ENCODE results near the gene MAG. TPM values are rescaled to one million over a fixed set of nuclear protein-coding genes. Genes with fewer than 3 reads are reported as not detected.
"Not testable (repeated sequence)": the region's sequence is repeated elsewhere in the genome, so short reads cannot be mapped to it uniquely, and the experiment has no call there.

Gene MAG
- total RNA-seq, 1 experiment from 2014 or later = 0.46 TPM

DNA sequence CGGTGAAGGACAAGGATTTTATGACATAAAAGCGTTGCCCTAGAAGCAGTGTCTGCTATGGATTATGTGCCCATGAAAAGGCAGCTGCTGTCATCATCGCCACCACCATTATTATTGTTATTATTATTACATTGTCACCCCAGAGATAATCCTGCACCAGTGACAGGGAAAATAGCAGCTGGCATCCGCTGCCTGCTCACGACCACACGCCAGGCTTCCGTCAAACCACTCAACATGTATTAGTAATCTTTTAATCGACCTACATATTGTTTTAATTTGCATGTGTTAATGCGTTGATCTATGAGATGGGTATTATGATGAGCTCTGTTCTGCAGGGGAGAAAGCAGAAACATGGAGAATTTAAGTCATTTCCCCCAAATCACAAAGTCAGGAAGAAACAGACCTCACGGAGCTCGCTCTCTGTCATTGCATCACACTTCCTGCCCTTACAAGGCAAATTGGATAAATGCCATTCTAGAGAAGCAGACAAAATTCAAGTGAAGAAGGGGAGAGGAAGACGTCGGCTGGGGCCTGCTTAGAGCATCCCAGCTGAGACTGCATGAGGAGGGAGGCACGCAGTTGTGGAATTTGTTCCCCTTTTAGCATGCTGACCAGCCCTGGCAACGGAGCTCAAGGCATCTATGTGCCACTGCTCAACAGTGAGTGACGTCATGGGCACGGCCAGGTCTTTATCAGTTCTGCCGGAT, 66.1 kb downstream of the MAG start, which contains the start of gene FFAR3:
Gene FFAR3, plus strand, starts transcription at position 594 of the 707 bp plus-strand sequence. CDS start 431 bp downstream, outside the sequence.
- Mint-ChIP-seq H3K27ac (no peak within 1 kb of the TSS), H3K4me3 (no peak within 1 kb of the TSS), H3K36me3 (no peaks in the 10 kb centered on the region), H3K4me1 (peaks cover 4% of the 10 kb centered on the region; the same call in 1 of the 2 replicates), H3K27me3 (ENCODE audit: low read depth) (no peaks in the 10 kb centered on the region), H3K9me3 (no peaks in the 10 kb centered on the region)
- TF ChIP-seq GABPB1 (CRISPR knock-in tag; IDR thresholded peaks at IDR 0.05) (no peak), RELA (CRISPR knock-in tag; IDR thresholded peaks at IDR 0.05; ENCODE audit: borderline replicate concordance) (no peak), ESRRA (CRISPR knock-in tag; IDR thresholded peaks at IDR 0.05; ENCODE audit: borderline replicate concordance) (no peak), ZNF263 (CRISPR knock-in tag; IDR thresholded peaks at IDR 0.05; ENCODE audit: low read depth) (no peak)
- TF ChIP-seq, protein P1, sequence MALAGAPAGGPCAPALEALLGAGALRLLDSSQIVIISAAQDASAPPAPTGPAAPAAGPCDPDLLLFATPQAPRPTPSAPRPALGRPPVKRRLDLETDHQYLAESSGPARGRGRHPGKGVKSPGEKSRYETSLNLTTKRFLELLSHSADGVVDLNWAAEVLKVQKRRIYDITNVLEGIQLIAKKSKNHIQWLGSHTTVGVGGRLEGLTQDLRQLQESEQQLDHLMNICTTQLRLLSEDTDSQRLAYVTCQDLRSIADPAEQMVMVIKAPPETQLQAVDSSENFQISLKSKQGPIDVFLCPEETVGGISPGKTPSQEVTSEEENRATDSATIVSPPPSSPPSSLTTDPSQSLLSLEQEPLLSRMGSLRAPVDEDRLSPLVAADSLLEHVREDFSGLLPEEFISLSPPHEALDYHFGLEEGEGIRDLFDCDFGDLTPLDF (CRISPR knock-in tag; IDR thresholded peaks at IDR 0.05) = no peak
- TF ChIP-seq, protein P2, sequence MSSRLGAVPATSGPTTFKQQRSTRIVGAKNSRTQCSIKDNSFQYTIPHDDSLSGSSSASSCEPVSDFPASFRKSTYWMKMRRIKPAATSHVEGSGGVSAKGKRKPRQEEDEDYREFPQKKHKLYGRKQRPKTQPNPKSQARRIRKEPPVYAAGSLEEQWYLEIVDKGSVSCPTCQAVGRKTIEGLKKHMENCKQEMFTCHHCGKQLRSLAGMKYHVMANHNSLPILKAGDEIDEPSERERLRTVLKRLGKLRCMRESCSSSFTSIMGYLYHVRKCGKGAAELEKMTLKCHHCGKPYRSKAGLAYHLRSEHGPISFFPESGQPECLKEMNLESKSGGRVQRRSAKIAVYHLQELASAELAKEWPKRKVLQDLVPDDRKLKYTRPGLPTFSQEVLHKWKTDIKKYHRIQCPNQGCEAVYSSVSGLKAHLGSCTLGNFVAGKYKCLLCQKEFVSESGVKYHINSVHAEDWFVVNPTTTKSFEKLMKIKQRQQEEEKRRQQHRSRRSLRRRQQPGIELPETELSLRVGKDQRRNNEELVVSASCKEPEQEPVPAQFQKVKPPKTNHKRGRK (CRISPR knock-in tag; IDR thresholded peaks at IDR 0.05; ENCODE audit: borderline replicate concordance) = no peak
- TF ChIP-seq, protein P3, sequence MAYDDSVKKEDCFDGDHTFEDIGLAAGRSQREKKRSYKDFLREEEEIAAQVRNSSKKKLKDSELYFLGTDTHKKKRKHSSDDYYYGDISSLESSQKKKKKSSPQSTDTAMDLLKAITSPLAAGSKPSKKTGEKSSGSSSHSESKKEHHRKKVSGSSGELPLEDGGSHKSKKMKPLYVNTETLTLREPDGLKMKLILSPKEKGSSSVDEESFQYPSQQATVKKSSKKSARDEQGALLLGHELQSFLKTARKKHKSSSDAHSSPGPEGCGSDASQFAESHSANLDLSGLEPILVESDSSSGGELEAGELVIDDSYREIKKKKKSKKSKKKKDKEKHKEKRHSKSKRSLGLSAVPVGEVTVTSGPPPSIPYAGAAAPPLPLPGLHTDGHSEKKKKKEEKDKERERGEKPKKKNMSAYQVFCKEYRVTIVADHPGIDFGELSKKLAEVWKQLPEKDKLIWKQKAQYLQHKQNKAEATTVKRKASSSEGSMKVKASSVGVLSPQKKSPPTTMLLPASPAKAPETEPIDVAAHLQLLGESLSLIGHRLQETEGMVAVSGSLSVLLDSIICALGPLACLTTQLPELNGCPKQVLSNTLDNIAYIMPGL (CRISPR knock-in tag; IDR thresholded peaks at IDR 0.05) = no peak
- CTCF ChIA-PET = interaction anchor here (0.6 to 1.7 kb wide), 7 partner anchors 46 to 152 kb away, joined by 3 to 8 read pairs (median 4); partner anchors contain the start of gene USF2
- no peak for ATAC-seq
- POLR2A ChIA-PET = interaction anchor here (0.8 kb wide), 1 partner anchor 153 kb away, joined by 3 read pairs; no protein-coding TSS in a partner anchor
- no peak for DNase-seq (ENCODE audit: low spot score)

DNA sequence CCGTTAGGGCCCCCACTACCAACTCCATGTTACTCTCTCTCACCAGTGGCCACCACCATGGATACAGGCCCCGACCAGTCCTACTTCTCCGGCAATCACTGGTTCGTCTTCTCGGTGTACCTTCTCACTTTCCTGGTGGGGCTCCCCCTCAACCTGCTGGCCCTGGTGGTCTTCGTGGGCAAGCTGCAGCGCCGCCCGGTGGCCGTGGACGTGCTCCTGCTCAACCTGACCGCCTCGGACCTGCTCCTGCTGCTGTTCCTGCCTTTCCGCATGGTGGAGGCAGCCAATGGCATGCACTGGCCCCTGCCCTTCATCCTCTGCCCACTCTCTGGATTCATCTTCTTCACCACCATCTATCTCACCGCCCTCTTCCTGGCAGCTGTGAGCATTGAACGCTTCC, 66.9 kb downstream of the MAG start:
- H3K4me1 Mint-ChIP-seq; H3K9me3 Mint-ChIP-seq; H3K27me3 Mint-ChIP-seq (ENCODE audit: low read depth); H3K27ac Mint-ChIP-seq; POLR2A ChIA-PET; H3K36me3 Mint-ChIP-seq; H3K4me3 Mint-ChIP-seq: not testable (repeated sequence)
- CTCF ChIA-PET = interaction anchor here (0.8 to 1.4 kb wide), 3 partner anchors 62 to 90 kb away, joined by 3 to 5 read pairs (median 3); partner anchors contain the start of gene USF2
- DNase-seq (ENCODE audit: low spot score) (peak; percentile 63), ATAC-seq (peak; percentile 67)

DNA sequence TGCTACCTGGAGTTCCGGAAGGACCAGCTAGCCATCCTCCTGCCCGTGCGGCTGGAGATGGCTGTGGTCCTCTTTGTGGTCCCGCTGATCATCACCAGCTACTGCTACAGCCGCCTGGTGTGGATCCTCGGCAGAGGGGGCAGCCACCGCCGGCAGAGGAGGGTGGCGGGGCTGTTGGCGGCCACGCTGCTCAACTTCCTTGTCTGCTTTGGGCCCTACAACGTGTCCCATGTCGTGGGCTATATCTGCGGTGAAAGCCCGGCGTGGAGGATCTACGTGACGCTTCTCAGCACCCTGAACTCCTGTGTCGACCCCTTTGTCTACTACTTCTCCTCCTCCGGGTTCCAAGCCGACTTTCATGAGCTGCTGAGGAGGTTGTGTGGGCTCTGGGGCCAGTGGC, 67.4 kb downstream of the MAG start:
- H3K27me3 Mint-ChIP-seq (ENCODE audit: low read depth); H3K4me3 Mint-ChIP-seq; H3K9me3 Mint-ChIP-seq; H3K27ac Mint-ChIP-seq; DNase-seq (ENCODE audit: low spot score); ATAC-seq; POLR2A ChIA-PET; H3K36me3 Mint-ChIP-seq; CTCF ChIA-PET; H3K4me1 Mint-ChIP-seq: not testable (repeated sequence)

DNA sequence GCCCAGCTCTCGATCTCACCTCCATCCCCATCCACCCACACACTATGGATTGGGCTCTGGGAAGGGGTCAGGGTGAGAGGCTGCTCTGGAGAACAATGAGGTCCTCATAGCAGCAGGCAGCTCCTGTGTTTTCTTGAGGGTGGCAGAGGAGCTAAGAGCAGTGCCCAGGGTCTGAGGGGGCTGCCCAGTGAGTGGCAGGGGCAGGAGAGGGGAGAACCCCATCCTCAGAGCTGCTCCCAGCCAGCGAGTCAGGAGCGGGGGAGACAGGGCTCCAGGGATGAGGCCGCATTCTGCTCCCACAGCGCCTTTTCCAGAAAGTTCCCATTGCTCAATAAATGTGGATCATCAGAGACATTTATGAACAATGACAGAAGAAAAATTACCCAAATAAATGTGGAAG, 68.1 kb downstream of the MAG start:
- POLR2A ChIA-PET; DNase-seq (ENCODE audit: low spot score): not testable (repeated sequence)

DNA sequence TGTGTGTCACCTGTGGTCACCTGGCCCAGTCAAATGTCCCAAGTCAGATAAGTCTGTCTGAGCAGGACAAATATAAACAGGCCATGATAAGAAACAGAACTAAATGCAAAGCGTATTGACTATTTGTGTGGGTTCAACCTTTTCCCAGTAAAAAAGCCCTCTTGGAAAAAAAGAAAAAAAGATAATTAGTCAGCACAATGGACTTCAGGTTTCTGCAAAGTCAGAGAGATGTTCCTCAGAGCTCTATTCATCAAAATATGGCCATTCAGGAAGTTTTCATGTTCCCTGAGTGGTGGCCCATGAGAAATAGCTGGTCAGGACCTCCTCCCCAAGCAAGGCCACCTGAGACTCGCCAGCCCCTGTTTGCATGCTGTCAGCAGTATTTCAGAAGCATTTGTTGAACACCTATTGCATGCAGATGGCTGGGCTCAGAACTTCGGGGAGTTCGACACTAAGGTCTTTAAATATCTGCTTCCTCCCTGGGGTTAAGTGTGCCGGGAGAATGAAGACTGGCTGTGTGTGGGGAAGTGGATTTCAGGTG, 69.0 kb downstream of the MAG start:
- H3K27ac Mint-ChIP-seq = no peak overlapping the region
- peaks cover 4% of the 10 kb centered on the region; the same call in 1 of the 2 replicates for H3K4me1 Mint-ChIP-seq
- H3K36me3 Mint-ChIP-seq = no peaks in the 10 kb centered on the region
- H3K4me3 Mint-ChIP-seq = no peak overlapping the region
- ChIA-PET POLR2A (no interaction called here), CTCF (interaction anchor here (0.6 to 3.8 kb wide), 3 partner anchors 8 to 149 kb away, joined by 3 to 15 read pairs (median 5); no protein-coding TSS in a partner anchor)
- no peak for ATAC-seq
- H3K9me3 Mint-ChIP-seq = no peaks in the 10 kb centered on the region
- TF ChIP-seq NR3C1 (CRISPR knock-in tag; conservative IDR thresholded peaks at IDR 0.05; ENCODE audit: low read depth) (no peak), KAT7 (CRISPR knock-in tag; IDR thresholded peaks at IDR 0.05; ENCODE audit: borderline replicate concordance) (no peak)
- TF ChIP-seq, protein P4, sequence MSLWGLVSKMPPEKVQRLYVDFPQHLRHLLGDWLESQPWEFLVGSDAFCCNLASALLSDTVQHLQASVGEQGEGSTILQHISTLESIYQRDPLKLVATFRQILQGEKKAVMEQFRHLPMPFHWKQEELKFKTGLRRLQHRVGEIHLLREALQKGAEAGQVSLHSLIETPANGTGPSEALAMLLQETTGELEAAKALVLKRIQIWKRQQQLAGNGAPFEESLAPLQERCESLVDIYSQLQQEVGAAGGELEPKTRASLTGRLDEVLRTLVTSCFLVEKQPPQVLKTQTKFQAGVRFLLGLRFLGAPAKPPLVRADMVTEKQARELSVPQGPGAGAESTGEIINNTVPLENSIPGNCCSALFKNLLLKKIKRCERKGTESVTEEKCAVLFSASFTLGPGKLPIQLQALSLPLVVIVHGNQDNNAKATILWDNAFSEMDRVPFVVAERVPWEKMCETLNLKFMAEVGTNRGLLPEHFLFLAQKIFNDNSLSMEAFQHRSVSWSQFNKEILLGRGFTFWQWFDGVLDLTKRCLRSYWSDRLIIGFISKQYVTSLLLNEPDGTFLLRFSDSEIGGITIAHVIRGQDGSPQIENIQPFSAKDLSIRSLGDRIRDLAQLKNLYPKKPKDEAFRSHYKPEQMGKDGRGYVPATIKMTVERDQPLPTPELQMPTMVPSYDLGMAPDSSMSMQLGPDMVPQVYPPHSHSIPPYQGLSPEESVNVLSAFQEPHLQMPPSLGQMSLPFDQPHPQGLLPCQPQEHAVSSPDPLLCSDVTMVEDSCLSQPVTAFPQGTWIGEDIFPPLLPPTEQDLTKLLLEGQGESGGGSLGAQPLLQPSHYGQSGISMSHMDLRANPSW (CRISPR knock-in tag; conservative IDR thresholded peaks at IDR 0.05; ENCODE audit: low read depth) = no peak
- H3K27me3 Mint-ChIP-seq (ENCODE audit: low read depth) = no peaks in the 10 kb centered on the region
- no peak for DNase-seq (ENCODE audit: low spot score)

More for the DNA sequence above, 68.1 kb downstream of the MAG start:
- H3K27ac Mint-ChIP-seq; H3K4me1 Mint-ChIP-seq; H3K9me3 Mint-ChIP-seq; ATAC-seq; H3K27me3 Mint-ChIP-seq (ENCODE audit: low read depth); H3K36me3 Mint-ChIP-seq; H3K4me3 Mint-ChIP-seq; CTCF ChIA-PET: not testable (repeated sequence)
